Suppressor macrophage treated with lipopolysaccharide for 1 hour (primary cell): Measurements from ENCODE around the gene RAB20.
"Not testable (repeated sequence)": the region's sequence is repeated elsewhere in the genome, so short reads cannot be mapped to it uniquely, and the experiment has no call there.

Experiments
- DNase-seq, 3 donors: peaks; one replicate each; pipeline ENCODE4 v3.0.0-alpha.2; 2020 to 2022

The RAB20 gene

DNA sequence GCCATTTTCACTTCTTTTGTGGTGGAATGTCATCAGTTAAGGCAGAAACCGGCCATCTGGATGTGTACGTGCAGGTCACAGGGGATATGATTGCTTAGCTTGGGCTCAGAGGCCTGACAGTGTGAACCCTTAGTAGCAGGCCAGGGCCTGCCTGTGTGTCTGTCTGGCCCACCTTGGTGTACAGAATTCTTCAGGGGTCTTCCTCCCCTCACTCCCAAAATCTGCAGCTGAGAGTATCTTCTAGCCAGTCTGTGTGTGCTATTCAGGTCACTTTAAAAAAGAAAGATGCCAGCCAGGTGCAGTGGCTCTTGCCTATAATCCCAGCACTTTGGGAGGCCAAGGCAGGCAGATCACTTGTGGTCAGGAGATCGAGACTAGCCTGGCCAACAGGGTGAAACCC is 74.6 kb downstream of the RAB20 start:
- DNase-seq, result not testable (repeated sequence)

DNA sequence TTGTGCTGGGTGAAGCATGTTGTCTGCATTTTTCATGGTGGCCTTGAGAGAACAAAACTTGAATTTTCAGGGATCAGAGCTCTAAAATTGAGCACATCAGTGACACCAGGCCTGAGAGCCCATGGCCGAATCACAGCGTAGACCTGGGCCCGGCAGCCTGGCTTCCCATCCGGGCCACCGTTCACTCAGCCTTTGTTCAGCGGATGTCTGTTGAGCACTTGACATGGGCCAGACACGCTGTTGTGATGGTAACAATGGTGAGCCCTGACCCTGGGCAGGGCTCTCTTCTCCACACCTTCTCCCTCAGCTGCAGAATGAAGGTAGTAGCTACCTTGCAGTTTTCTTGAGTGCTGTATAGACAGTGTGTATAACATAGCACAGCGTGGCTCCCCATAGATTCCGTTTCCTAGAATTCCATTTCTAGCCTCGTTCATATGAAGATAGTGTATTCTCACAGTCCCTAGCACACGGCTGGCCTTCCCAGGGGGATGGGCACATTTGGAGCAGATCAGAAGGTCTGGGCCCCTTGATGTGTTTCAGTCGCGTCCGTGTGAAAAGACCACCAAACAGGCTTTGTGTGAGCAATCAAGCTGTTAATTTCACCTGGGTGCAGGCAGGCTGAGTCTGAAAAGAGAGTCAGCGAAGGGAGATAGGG is 75.3 kb downstream of the RAB20 start:
- no peak for DNase-seq

DNA sequence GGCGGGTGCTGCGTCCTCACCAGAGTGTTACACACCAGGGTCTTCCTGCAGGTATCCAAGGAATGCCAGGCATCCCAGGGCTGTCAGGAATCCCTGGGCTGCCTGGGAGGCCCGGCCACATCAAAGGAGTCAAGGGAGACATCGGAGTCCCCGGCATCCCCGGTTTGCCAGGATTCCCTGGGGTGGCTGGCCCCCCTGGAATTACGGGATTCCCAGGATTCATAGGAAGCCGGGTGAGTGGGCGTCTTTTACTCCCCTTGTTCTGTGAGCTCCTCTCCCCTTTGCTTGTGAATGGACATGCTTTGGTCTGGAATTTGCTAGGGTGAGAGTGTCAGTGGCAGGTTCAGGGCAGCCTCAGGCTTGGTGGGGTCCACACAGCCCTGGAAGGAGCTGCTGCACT is 75.9 kb downstream of the RAB20 start:
- DNase-seq, result no peak

DNA sequence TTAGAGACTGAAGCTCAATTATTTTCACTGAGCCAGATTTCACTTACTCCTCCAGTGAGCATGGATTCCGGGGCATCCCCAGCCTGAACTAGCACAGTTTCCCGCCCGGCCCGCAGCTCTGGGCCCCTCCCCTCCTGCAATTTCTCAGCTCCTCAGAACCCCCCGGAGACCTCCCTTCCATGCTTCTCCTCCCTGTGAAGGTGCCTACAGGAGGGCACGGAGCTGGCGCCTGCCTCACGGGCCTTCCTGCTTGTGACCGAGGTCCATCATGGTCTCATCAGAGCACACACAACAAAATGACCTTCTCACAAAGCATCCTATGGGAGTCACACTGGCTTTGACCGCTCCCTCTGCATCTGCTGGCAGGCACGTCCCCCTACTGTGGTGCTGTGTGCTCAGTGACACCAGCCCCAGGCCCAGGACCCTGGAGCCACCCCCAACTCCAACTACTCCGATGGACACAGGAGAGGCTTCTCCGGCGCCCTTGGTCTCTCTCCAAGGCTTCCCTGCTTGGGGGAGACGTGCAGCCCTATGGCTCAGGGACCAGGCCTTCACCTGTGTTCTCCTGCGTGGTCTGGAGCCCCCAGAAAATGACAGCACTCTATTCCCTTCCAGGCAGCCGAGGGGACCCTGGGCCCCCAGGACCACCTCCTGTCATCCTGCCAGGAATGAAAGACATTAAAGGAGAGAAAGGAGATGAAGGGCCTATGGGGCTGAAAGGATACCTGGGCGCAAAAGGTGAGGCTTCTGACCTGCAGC is 77.1 kb downstream of the RAB20 start:
- no peak for DNase-seq

DNA sequence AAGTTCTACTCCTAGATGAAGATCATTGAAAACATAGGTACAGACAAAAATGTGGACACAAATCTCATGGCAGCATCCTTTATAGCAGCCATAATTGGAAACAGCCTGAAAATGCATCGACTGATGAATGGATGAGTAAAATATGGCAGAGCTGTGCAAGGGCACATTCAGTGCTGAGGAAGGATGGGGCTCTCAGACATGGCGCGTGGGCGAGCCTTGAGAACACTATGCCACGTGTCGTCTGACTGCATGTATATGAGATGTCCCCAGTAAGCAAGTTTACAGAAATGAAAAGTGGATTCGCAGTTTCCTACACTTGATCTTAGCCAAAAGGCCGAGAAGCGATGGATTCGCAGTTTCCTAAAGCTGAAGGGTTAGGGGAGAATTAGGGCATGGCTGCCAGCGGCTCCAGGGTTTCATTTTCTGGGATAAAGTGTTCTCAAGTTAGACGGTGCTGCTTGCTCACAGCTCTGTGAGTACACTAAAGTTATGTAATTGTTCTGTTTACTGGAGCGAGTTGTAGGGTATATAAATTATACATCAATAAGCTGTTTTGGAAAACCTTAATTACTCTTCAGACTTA is 78.0 kb downstream of the RAB20 start:
- DNase-seq, result peak in 1 of 3 donors; percentile 55

DNA sequence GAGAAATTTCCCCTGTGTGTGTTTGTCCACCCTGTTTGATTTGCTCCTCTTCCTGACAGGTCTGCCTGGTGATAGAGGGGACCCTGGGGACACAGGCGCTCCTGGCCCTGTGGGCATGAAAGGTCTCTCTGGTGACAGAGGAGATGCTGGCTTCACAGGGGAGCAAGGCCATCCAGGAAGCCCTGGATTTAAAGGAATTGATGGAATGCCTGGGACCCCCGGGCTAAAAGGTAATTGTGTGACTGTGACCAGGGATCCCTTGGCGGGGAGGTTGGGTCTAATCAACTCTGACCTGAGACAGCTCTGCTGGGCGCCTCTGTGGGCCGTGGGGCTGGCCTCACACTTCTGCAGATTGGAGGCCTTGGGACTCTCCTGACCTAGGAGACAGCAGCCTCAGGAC is 81.4 kb downstream of the RAB20 start:
- no peak for DNase-seq

DNA sequence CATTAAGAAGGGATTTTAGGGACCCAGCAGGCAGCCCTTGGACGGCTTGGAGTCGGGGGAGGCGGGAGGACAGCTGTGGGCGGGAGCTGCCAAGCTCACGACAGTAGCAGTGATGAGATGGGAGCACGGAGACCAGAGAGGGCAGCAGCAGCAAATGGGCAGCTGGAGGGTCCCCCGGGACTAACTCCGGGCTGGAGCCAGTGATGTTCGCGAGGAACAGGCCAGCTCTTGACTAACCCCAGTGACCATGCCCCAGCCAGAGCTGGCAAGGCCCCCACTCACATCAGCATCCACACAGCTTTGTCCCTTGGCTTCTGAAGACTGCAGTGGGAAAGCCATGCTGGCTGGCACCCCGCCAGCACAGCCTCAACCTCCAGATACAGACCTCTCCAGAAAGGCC is 81.9 kb downstream of the RAB20 start:
- DNase-seq, result no peak

DNA sequence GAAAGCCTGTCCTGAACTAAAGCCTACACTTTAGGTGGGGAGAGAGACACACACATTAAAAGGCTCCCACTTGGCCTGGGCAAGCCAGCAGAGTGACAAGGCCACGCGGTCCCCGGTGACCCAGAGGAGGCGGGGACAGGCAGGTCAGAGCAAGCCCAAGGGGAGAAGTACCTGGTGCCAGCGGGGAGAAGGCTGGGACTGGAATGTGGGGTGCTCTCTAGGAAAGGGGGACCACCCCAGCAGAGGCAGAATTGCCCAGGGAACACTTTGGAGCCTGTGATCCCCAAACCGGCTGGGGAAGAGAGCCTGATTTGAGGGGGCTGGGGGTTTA is 82.3 kb downstream of the RAB20 start:
- no peak for DNase-seq

DNA sequence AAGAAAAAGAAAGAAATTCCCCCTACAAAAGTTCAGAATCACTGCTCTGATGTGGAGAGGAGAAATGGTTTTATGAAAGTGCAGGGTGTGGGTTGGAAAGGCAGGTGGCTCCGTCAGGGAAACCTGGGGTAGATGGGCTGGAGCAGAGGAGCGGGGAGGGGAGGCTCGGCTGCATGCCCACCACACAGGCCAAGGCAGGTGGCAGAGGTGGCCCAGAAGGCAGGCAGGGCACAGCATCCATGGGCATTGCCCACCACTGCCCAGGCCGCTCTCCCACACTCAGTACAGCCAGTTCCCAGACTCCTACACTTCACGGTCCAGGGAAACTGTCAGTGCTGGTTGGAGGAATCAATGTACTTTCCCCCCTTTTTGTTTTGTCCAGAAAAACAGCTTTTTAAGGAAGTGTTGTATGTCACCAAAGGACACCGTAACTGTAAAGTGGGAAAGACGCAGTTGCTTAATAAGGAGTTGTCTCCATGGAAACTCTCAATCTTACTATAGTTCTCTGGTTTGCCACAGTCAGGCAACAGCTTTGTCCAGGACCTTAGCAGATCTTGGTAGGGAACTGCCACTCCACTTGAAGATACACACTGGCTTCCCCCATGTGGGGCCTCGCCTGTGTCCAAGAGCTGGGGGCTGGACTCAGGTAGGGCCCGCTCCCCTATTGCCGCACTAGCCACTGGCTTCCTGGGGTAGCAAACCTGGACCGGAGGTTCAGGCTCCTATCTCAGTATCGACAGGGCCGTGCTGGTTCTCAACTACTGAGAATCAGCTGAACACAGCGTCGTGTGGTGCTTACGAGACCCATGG is 82.9 kb downstream of the RAB20 start:
- DNase-seq, result peak; percentile 82 to 93 (median 91)

DNA sequence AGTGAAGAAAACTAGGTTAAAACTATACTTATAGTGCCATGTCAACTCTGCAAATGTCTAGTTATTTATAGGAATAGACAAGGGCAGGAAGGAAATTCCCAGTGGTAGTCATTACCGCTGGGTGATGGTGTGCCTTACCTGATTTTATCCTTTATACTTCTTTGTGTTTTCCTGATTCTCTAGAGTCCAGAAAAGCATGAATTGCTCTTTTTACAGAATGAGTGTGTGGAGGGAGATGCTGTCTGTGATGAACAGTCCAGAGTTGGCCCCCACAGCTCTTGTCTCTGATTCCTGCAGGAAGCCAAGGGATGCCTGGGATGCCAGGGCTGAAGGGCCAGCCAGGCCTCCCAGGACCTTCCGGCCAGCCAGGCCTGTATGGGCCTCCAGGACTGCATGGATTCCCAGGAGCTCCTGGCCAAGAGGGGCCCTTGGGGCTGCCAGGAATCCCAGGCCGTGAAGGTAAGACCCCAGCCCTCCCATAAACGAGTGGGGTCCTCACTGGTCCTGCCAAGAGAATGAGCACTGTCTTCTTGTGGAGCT is 83.7 kb downstream of the RAB20 start:
- no peak for DNase-seq

DNA sequence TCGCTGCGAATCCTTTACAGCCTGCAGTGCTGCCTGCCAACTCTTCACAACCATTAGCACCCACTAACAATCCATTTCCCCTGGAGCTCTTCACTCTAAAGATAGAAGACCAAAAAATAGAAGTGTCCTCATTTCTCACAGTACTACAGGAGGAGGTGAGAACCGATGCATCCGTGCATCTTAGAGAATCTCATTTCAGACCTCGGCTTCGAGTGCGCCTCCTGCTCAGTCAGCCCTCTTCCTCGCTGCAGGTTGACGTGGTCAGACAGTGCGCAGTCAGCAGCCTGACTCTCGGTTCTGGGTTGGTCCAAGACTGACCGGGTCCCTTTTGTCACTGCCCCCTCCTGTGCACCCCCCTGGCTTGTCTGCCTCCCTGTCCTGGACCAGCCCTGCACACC is 85.3 kb downstream of the RAB20 start:
- DNase-seq, result no peak

DNA sequence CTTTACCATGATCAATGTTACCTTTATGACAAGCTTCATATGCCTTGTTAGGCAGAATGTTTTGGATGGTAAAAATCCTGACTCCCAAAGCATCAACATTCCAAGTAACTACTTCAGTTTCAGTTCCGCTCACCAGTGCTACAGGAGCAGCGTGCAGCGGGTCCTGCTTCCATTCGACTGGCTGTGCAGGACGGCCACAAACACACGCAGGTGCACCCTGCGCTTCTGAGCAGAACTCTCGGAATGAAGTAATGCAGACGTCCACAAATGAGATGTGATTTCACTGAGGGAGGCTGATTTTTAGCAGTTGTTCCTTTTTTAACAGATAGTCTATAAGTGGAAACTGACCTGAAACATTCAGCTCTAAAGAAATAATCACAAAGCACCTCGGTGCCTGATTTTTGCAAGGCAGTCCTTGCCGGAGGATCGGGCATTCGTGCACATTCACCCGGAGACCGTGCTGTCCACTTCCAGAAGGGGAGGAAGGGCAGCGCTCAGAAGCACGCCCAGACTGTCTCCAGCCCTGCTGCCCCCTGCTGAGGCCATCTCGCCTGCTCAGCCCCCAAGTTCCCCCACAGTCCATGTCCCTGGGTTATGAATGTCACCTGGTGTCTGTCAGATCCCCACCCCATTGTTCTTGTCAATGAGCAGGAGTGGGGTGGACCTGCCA is 85.8 kb downstream of the RAB20 start:
- DNase-seq, result no peak

DNA sequence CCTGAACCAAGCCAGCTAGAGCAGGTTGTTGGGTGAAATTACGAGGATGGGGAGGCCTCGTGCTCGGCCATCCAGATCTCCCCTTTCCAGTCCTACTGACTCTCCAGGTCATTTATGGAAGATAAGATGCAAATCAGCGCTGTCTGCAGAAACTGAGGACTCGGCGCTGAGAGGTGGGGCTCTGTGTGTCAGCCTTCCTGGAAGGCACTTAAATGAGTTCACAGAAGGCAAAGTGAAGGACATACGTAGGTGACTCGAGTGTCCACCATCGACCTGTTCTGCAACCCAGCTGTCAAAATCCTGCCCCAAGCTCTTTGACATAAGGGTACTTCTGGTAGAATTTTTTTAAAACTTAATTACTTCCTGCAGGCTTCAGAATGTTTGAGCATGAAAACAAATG is 86.4 kb downstream of the RAB20 start:
- DNase-seq, result no peak

DNA sequence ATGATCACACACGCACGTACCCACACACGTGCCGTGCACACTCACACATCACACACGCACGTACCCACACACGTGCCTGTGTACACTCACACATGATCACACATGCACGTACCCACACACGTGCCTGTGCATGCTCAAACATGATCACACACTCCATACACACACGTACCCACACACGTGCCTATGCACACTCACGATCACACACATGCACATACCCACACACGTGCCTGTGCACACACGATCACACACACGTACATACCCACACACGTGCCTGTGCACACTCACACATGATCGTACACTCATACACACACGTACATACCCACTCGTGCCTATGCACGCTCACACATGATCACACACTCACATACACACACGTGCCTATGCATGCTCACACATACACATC is 86.8 kb downstream of the RAB20 start:
- no peak for DNase-seq
